ENCODE measurements around the gene RAB11FIP4. TPM values are rescaled to one million over a fixed set of nuclear protein-coding genes. Genes with fewer than 3 reads are reported as not detected.
A peak's percentile ranks its signal among the peaks of the same experiment; 100 is the strongest.

Gene RAB11FIP4
- total and polyA plus RNA-seq, 2 of the 13 experiments (the other 11 are each of a cell fraction or from before 2014, with no cell fraction given), result 28.0 to 89.3 TPM

DNA sequence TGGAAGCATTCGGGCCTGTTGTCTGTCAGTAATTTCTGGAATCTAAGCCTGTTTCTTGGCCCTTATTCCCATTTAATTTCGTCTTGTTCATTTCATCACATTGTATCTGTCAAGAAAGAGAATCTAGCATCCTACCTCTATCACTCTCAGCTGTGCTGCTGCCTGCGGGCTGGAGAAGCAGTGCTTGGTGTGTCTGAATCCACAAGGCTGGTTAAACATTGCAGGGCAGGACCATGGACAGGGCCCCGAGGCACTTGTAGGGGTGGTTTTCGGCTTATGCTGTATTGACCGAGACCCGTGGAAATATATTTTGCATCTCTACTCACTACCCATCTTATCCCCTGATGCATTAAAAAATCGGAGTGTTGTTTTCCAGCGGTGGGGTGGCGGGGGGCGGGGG lies 3.1 kb downstream of the RAB11FIP4 start:
- WGBS (ENCODE audit: low lambda C conversion rate), result 7% methylated on average over 11 of the region's 11 CpGs
- intact Hi-C loops (cut with micrococcal nuclease; ENCODE audit: unreplicated experiment), result no loop called here
- peak; percentile 67 for ATAC-seq
- TF ChIP-seq CHCHD3 (CRISPR knock-in tag; IDR thresholded peaks at IDR 0.05) (no peak), ZNF550 (CRISPR knock-in tag; IDR thresholded peaks at IDR 0.05; ENCODE audit: borderline replicate concordance) (no peak), SALL2 (CRISPR knock-in tag; IDR thresholded peaks at IDR 0.05) (no peak), ZNF589 (CRISPR knock-in tag; conservative IDR thresholded peaks at IDR 0.05) (no peak), RFXANK (CRISPR knock-in tag; IDR thresholded peaks at IDR 0.05) (no peak), ZNF343 (CRISPR knock-in tag; IDR thresholded peaks at IDR 0.05) (no peak), HES4 (CRISPR knock-in tag; IDR thresholded peaks at IDR 0.05; ENCODE audit: borderline replicate concordance) (peak; percentile 80), ZSCAN29 (CRISPR knock-in tag; conservative IDR thresholded peaks at IDR 0.05) (no peak), GATA4 (IDR thresholded peaks at IDR 0.05; ENCODE audit: borderline replicate concordance, low read depth) (no peak), ERF (CRISPR knock-in tag; IDR thresholded peaks at IDR 0.05) (peak; percentile 84)
- TF ChIP-seq, protein P1, sequence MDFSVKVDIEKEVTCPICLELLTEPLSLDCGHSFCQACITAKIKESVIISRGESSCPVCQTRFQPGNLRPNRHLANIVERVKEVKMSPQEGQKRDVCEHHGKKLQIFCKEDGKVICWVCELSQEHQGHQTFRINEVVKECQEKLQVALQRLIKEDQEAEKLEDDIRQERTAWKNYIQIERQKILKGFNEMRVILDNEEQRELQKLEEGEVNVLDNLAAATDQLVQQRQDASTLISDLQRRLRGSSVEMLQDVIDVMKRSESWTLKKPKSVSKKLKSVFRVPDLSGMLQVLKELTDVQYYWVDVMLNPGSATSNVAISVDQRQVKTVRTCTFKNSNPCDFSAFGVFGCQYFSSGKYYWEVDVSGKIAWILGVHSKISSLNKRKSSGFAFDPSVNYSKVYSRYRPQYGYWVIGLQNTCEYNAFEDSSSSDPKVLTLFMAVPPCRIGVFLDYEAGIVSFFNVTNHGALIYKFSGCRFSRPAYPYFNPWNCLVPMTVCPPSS (IDR thresholded peaks at IDR 0.05), result no peak
- TF ChIP-seq, protein P2, sequence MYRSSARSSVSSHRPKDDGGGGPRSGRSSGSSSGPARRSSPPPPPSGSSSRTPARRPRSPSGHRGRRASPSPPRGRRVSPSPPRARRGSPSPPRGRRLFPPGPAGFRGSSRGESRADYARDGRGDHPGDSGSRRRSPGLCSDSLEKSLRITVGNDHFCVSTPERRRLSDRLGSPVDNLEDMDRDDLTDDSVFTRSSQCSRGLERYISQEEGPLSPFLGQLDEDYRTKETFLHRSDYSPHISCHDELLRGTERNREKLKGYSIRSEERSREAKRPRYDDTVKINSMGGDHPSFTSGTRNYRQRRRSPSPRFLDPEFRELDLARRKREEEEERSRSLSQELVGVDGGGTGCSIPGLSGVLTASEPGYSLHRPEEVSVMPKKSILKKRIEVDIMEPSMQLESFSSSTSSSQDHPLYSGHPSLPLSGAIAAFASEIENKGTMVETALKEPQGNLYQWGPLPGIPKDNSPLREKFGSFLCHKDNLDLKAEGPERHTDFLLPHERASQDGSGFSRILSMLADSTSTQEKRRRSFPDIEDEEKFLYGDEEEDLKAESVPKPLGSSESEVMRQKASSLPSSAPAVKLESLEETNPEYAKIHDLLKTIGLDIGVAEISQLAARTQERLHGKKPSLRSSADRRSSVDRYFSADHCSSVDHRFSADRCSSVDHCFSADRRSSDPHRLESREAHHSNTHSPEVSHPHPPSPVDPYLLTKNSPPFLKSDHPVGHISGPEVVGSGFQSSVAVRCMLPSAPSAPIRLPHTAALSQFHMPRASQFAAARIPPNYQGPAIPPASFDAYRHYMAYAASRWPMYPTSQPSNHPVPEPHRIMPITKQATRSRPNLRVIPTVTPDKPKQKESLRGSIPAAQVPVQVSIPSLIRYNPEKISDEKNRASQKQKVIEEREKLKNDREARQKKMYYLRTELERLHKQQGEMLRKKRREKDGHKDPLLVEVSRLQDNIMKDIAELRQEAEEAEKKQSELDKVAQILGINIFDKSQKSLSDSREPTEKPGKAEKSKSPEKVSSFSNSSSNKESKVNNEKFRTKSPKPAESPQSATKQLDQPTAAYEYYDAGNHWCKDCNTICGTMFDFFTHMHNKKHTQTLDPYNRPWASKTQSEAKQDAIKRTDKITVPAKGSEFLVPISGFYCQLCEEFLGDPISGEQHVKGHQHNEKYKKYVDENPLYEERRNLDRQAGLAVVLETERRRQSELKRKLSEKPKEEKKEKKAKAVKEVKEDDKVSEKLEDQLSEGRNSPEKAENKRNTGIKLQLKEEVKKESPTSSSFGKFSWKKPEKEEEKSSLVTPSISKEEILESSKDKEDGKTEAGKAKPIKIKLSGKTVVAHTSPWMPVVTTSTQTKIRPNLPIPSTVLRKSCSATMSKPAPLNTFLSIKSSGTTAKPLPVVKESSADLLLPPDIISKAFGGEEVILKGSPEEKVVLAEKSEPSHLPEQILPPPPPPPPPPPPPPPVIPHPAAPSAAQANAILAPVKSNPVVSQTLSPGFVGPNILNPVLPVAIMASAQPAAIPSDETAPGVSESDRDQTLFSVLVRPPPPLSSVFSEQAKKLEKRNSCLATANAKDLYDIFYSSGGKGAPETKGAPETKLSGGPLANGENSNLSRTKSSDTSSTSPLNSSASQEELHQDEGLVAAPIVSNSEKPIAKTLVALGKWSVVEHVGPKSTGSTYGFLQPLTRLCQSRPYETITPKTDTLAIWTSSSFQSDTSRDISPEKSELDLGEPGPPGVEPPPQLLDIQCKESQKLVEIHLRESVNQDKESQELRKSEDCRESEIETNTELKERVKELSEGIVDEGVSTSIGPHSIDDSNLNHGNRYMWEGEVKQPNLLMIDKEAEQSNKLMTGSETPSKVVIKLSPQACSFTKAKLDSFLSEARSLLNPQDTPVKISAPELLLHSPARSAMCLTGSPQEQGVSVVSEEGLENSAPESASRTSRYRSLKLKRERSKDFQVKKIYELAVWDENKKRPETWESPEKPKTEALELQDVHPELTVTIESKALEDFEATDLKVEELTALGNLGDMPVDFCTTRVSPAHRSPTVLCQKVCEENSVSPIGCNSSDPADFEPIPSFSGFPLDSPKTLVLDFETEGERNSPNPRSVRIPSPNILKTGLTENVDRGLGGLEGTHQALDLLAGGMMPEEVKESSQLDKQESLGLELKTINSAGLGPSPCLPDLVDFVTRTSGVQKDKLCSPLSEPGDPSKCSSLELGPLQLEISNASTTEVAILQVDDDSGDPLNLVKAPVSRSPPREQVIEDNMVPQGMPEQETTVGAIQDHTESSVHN (CRISPR knock-in tag; IDR thresholded peaks at IDR 0.05), result no peak
- TF ChIP-seq, protein P3, sequence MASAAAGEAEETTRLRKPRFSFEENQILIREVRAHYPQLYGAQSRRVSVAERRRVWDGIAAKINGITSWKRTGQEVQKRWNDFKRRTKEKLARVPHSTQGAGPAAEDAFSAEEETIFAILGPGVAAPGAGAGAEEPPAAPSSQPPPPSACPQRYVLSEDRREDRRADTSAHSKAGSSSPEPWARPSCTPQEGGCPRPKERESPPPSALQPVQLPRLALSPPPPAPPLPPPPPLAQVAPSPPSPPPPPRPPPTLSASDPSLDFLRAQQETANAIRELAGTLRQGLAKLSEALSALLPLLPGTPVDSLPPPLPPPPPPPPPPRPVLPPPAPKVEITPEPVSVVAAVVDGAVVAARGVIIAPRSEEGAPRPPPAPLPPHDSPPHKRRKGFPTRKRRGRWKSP (CRISPR knock-in tag; IDR thresholded peaks at IDR 0.05), result peak; percentile 75
- TF ChIP-seq, protein P4, sequence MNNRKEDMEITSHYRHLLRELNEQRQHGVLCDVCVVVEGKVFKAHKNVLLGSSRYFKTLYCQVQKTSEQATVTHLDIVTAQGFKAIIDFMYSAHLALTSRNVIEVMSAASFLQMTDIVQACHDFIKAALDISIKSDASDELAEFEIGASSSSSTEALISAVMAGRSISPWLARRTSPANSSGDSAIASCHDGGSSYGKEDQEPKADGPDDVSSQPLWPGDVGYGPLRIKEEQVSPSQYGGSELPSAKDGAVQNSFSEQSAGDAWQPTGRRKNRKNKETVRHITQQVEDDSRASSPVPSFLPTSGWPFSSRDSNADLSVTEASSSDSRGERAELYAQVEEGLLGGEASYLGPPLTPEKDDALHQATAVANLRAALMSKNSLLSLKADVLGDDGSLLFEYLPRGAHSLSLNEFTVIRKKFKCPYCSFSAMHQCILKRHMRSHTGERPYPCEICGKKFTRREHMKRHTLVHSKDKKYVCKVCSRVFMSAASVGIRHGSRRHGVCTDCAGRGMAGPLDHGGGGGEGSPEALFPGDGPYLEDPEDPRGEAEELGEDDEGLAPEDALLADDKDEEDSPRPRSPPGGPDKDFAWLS (CRISPR knock-in tag; IDR thresholded peaks at IDR 0.05; ENCODE audit: borderline replicate concordance), result no peak

More for the DNA sequence above, 3.1 kb downstream of the RAB11FIP4 start:
- H3K4me2 ChIP-seq (ENCODE audit: low read depth, low read length), result no peak overlapping the region
- H3K27ac ChIP-seq (ENCODE audit: extremely low read length, insufficient read depth, low read length), result no peak overlapping the region
- BruUV-seq (replicated peaks), result no TSS peak
- H3K36me3 ChIP-seq (replicated peaks in 1 of 2; ENCODE audit: control insufficient read depth in 1 of 2, insufficient read depth in 2 of 2, low read length in 2 of 2), result no peaks in the 10 kb centered on the region
- peaks cover 6 to 46% of the 10 kb centered on the region in 2 experiments for H3K27me3 ChIP-seq (ENCODE audit: control insufficient read depth in 1 of 2, insufficient read depth in 2 of 2, low read length in 2 of 2)
- peak; percentile 66 for FAIRE-seq
- in situ Hi-C loops (cut with HindIII; ENCODE audit: extremely low pct_ligation_motif_present, low pct_unique_long_range_greater_than_20kb), result no loop called here
- H3K9me3 ChIP-seq (ENCODE audit: low read length), result no peaks in the 10 kb centered on the region
- H3K4me1 ChIP-seq (ENCODE audit: insufficient read depth, low read length), result no peaks in the 10 kb centered on the region
- CTCF ChIA-PET (ENCODE audit: low intra/inter-chr PET ratio, low total read pairs), result no interaction called here
- H3K79me2 ChIP-seq (ENCODE audit: insufficient read depth, low read length), result no peaks in the 10 kb centered on the region
- H3K4me3 ChIP-seq (replicated peaks in 1 of 3; ENCODE audit: insufficient read depth in 1 of 3, low read depth in 2 of 3, low read length in 3 of 3), result no peak overlapping the region
- POLR2A ChIA-PET, result no interaction called here
- no peaks in the 10 kb centered on the region for H4K20me1 ChIP-seq (ENCODE audit: insufficient read depth, low read length)
- no peak overlapping the region for H2AFZ ChIP-seq (ENCODE audit: low read length)
- H3K9ac ChIP-seq (ENCODE audit: insufficient read depth, low read depth, low read length), result no peak overlapping the region
- DNase-seq (ENCODE audit: low spot score), result peak; percentile 56

Data from HepG2 (cell line).